Effector CD4-positive, alpha-beta T cell (primary cell): ENCODE data around the gene PHIP.
"Not testable (repeated sequence)": the region's sequence is repeated elsewhere in the genome, so short reads cannot be mapped to it uniquely, and the experiment has no call there.

Experiments used
- DNase-seq: peaks from one replicate; pipeline ENCODE4 v3.0.0-alpha.2; 2020
- total RNA-seq: gene quantifications from one replicate; lab custom pipeline; 2026; lab: John Stamatoyannopoulos, UW

PHIP gene
- 253 reads per million, percentile 94 among the genes with 10 or more reads in this experiment for total RNA-seq

DNA sequence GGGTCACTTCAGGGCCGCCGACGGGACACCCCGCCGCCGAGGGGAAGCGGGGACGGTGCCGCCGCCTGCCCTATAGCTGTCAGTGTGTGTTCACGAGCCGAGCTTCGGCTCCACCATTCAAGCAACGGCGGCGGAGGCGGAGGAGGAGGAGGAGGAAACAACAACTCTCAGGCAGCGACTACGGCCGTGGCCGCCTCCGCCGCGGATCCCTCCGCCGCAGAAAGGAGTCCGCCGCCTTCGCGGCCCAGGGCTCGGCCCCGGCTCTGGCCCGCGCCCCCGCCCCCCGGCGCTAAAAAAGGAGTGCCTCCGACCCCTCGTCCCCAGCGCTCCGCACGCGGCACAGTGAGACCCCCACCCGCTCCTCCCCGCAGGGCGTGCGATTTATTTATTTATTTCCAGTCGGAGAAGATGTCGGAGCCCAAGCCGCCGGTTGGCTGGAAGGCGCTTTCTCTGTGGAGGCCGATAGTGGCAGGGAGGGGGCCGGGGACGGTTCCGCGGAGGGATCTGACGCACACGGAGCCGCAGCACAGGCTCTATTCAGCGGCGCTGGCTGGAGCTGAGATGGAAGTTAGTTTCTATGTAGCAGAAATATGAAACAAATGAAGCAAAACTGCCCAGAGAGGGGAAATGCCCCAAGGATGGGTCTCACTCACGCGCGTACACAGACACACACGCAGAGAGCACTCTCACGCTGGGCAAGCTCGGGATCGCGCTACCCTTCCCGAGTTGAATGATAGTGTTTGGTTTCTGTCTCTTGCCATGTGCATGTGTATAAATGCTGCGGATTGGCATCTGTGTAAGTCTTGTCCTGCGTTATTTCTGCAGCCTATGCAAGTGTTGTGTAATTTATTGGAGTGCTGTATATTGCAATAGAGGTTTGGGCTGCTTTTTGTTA is at the start of gene PHIP:
PHIP (minus strand) TSS at position 180 of the 895 bp plus-strand sequence. CDS start 186 bp downstream, outside the sequence.
- DNase-seq = peak; percentile 90

GRCh38 chr6:79127660-79128059 is 49.6 kb upstream of the PHIP start:
- DNase-seq = no peak

GRCh38 chr6:79119217-79119616 is 41.2 kb upstream of the PHIP start:
- no peak for DNase-seq

DNA sequence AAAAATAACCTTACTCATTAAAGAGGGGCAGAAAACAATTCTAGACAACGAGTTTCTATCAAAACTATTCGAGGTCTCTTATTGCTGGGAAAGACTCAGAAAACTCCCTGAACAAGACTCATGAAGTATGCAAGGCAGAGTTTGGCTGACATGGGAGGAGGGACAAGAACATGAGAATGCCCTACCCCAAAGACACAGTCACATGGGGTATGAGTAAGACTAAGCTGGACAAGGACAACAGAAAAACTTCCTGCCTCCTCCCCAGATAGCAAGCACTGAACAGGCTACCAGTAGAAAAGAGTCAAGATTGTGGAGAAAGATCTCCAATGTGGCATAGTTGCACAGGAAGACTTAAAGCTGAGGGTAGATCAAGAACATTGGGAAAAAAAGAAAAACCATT is 39.7 kb upstream of the PHIP start:
- DNase-seq = no peak

DNA sequence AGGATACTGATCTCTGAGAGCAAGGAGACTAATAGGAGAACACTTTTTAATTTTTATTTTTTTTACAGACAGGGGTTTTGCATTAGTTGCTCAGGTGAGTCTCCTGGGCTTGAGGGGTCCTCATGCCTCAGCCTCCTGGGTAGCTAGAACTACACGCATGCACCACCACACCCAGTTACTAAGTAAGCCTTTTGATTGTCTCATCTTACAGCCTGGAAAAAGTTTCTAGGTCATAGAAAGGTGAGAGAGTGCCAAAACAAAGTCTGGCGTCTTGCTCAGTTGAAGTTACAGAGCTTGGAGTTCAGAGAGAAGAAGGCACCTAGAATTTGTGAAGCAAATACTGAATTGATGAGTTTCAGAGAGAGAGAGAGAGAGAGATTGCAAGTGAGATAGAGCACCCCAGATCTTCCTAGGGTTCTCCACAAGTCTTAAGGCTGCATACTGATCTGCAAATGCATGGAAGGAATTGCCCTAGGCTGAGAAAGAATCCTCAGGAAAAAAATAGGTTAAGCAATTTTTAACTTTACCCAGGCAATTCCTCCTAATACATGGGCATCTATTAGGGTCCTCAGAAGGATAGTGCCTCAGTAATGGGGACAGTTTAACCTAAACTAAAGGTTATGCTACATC is 37.6 kb upstream of the PHIP start:
- no peak for DNase-seq

DNA sequence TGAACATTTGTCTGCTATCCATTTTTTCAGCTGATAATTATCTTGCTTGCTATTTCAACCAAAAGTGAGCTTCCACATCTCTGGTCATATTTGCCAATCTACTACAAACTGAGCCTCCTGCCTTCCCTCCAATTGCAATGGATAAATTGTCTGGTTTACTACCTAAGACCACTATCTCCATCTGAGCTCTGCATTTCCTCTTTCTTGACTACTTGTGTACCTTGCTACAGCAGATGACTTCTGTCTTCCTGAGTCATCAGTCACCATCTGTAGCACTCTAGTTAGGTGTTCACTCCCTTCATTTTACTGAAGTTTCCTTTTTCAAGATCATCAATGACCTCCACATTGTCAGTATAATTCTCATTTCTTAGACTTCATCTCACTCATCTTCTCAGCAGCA is 33.5 kb upstream of the PHIP start:
- DNase-seq = no peak

GRCh38 chr6:79101164-79101563 is 23.1 kb upstream of the PHIP start:
- DNase-seq = no peak

DNA sequence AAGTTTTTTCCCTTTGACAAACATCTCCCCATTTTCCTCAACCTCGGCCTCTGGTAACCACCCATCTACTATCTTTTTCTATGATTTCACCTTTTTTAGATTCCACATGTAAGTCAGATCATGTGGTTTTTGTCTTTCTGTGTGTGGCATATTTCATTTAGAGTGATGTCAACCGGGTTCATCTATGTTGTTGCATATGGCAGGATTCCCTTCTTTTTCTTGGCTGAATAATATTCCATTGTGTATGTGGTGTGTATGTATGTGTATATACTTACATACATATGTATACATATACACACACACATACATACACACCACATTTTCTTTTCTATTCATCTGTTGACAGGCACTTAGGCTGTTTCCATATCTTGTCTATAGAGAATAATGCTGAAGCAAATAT is 22.2 kb upstream of the PHIP start:
- DNase-seq = no peak

DNA sequence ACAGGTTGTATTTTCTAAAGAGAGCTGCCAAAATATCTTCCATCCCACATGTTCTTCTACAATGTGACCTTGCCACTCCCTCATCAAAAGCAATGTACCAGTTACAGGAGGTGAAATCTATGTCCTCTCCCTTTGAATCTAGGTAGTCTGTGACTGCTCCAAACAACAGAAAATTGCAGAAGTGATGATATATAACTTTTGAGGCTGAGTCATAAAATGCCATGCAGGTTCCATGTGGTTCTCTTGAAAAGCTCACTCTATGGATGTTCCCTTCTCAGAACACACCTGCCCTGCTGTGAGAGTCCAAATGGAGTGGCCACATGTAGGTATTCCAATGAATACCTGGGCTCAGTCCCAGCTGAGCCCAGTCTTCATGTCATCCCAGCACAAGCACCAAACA is 16.9 kb upstream of the PHIP start:
- no peak for DNase-seq

GRCh38 chr6:79091801-79092200 is 13.7 kb upstream of the PHIP start:
- not testable (repeated sequence) for DNase-seq

GRCh38 chr6:79089552-79090404 is 11.7 kb upstream of the PHIP start:
- no peak for DNase-seq

- DNase-seq = no peak
Measured at GRCh38 chr6:79084693-79085092, 6.6 kb upstream of the PHIP start.

DNA sequence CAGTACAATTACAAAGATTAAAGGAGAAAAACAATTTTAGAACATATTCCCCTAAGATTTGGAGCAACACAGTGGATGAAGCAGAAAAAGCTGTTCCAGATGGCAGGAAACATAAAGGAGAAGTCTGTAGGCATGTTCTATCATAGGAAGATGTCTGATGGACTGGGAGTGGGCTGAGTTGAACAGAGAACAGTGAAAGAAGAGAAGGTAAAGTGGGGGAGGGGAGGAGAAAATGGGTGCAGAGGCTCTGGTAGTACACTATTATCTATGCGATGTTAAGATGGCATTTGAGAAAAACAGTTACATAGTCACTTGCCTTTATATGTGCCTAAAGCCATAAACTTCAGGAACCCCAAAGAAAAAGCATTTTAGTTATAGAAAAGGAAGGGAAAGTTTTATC is 4.2 kb upstream of the PHIP start:
- no peak for DNase-seq

DNA sequence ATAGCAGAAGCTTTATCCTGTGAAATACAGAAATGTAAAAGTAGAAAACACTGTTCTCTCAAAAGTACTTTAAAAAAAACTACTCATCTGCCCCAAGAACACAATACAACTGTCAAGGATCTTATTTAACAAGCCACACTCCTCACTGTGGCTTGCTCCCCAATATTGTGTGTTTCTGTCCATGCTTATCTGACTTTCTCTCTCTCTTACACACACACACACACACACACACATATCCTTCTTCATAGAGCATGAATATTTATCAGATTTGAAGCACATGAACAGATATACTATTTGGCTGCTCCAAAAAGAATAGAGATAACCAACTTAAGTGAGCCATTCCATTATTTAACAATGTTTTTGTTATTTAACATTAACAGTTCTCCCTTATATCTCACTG is 3.6 kb upstream of the PHIP start:
- DNase-seq = no peak

DNA sequence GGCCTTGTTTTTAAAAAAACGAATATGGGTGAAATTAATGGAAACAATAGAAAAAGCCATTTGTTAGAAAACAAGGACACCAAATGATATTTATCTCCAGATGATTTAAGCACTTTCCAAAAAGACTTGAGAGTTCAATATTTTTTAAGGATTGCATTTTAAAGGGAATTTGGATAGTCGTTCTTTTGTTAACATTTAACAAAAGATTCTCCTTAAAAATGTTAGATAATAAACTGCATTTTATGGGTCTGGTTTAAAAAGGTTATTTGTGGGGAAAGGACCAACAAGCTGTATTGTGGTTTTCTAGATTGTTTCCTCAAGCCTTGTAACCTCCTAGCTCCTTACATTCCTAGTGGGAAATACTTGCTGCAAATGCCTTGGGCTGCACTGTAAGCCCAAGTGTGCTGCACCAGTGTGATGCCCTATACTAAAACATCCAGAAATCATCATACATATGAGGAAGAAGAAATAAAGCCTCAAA is 1.5 kb upstream of the PHIP start:
- no peak for DNase-seq

DNA sequence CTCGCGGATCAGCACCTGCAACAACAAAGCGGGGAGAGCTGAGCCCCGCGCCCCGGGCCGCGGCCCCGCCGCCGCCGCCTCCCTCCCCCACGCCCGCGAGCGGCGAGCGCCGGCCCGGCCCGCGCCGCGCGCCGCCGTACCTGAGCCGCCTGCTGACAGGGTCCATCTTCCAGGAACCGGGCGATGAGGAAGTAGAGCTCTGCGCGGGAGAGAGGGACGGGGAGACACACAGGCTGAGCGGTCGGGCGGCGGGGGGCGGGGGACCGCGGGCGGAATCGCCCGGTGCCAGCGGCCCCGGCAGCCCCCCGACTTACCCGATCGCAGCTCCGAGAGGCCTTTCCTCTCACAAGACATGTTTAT is 359 bp downstream of the PHIP start:
- DNase-seq = no peak

DNA sequence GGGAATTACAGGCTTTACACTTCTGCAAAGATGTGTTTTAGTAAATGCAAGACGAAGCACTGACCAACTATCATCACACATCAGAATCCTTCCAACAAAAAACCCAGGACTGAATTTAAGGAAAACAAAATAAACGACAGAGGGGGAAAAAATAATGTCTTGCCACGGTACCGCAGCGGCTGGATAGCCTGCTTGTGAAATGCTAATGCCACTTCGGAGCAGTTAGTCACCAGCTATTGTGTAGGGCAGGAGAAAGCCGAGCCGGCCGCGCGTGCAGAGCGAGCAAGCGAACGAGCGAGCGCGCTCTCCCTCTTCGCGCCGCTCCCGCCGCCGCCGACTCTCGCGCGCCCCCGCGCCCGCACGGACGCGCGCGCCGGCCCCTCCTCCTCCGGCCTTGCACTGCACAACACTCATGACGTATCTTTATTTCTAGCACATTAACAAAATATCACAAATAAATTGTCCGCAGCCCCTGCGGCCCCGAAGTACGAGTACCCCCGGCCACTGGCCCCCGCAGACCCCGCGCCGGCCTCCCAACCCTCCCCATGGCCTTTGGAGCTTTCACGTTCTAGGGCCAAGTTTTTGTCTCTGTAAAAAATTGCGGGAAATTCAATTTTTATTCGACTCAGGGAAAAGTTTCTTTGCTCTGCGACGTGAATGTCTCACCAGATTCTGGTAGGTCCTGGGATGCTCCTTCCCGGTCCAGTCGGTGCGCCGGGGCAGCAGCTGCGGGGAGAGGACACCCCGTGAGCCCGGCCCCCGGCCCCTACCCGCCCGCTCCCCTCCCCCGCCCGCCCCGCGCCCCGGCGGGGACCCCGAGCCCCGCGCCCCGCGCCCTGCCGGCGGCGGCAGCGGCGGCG is 1.0 kb downstream of the PHIP start:
- peak; percentile 79 for DNase-seq

GRCh38 chr6:79076160-79076559 is 1.9 kb downstream of the PHIP start:
- no peak for DNase-seq

DNA sequence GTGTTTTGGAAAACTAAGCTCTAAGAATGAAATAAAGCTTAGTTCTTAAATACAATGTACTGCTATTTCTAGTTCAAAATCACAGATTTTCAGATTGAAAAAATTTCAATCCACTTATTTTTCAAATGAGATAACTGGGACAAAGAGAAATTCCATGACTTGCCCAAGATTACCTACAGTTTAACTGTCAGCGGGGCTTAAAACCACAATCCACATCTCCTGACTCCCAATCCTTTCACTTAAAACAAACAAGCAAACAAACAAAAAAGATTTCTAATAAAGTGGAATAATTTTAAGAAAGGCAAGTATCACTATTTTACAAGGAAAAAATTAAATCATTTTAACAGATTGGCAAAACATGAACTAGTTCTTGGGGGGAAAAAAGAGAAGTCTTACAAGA is 4.2 kb downstream of the PHIP start:
- DNase-seq = no peak

DNA sequence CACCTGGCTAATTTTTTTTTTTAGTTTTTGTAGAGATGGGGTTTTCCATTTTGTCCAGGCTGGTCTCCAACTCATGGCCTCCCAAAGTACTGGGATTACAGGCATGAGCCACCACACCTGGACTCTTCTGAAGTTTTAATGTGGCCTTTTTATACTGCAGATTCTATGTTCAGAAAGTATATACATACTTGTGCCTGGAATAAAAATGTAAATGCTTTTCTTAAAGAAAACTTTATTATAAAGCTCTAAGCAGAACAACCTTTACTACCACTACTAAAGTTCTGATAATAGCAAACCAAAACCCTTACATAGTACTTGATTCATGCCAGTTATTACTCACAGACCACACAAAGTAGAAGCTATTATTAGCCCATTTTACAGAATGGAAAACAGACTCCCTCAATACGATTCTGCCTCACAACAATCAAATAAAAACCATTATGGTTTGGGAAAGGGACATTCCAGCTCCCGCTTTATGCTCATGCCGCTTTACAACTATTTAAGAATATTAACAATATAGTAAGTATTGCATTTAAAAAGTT is 5.3 kb downstream of the PHIP start:
- no peak for DNase-seq

GRCh38 chr6:79071547-79071946 is 6.5 kb downstream of the PHIP start:
- DNase-seq = no peak
